A549 (cell line): ENCODE measurements around the gene BCDIN3D. TPM values are rescaled to one million over a fixed set of nuclear protein-coding genes. Genes with fewer than 3 reads are reported as not detected.
A peak's percentile ranks its signal among the peaks of the same experiment; 100 is the strongest.

ENCODE experiments used
- ATAC-seq, 2 experiments: fragments of 200-7000 bp in 1 of 2; fragments of >200 bp in 1 of 2; cut with Nextera tagmentation in 1 of 2; cut with Tn5 transposase in 1 of 2; 3 replicates each; pipeline versions ENCODE4 v1.8.0 to v1.9.1; 2018 to 2020; ENCODE audit warnings: mild to moderate bottlenecking in 1 of 2, moderate library complexity in 1 of 2
- CTCF ChIA-PET: fragments of 300-600 bp; sonication (Branson Sonifier 250); formaldehyde crosslinking; extraction: SDS; loops from one replicate; lab custom pipeline; 2021; ENCODE audit warnings: antibody characterized with exemption, inconsistent platforms; lab: Yijun Ruan, JAX
- POLR2A ChIA-PET: fragments of 350-600 bp; formaldehyde crosslinking; extraction: SDS; loops from one replicate; lab custom pipeline; 2021; ENCODE audit warnings: antibody characterized with exemption, inconsistent platforms; lab: Yijun Ruan, JAX
- DNase-seq, 2 experiments: peaks; one replicate each; pipeline versions ENCODE4 v3.0.0 to v3.0.0-alpha.2; 2011 to 2016; ENCODE audit warnings: low read depth in 1 of 2, low spot score in 1 of 2
- FAIRE-seq: peaks from 2 replicates; lab custom pipeline; 2011; peaks lifted over from hg19 to GRCh38; lab: Jason Lieb, UNC
- H3K27ac ChIP-seq, 2 experiments: fragments of >200 bp; sonication (Bioruptor Twin); formaldehyde crosslinking; 3 replicates each; pipeline ENCODE4 v1.5.1; 2016 to 2017
- H3K4me1 ChIP-seq: fragments of >200 bp; sonication (Bioruptor Twin); formaldehyde crosslinking; 3 replicates; pipeline ENCODE4 v1.6.1; 2016
- H3K4me2 ChIP-seq: fragments of >200 bp; sonication (Bioruptor Twin); formaldehyde crosslinking; 3 replicates; pipeline ENCODE4 v1.6.1; 2016
- H3K4me3 ChIP-seq: fragments of >200 bp; sonication (Bioruptor Twin); formaldehyde crosslinking; 3 replicates; pipeline ENCODE4 v1.5.1; 2016
- H3K9me3 ChIP-seq: fragments of >200 bp; sonication (Bioruptor Twin); formaldehyde crosslinking; 3 replicates; pipeline ENCODE4 v1.6.1; 2016
- CEBPB ChIP-seq, 2 experiments: fragments of >200 bp in 1 of 2; sonication (Bioruptor Twin) in 1 of 2; formaldehyde crosslinking in 1 of 2; IDR thresholded peaks; 2 replicates each; pipeline ENCODE4 v1.6.1; 2012 to 2016
- CHD2 ChIP-seq: fragments of 150-350 bp; IDR thresholded peaks from 2 replicates; pipeline ENCODE4 v1.6.1; 2014; ENCODE audit warnings: low read length; ENCODE audit not compliant: partially characterized antibody
- EHF ChIP-seq: fragments of 250-450 bp; sonication (Bioruptor Pico); IDR thresholded peaks from 2 replicates; pipeline ENCODE4 v1.5.0; 2020; ENCODE audit warnings: mild to moderate bottlenecking
- ESRRA ChIP-seq: fragments of 150-350 bp; IDR thresholded peaks from 2 replicates; pipeline ENCODE4 v1.6.1; 2014; ENCODE audit warnings: mild to moderate bottlenecking, low read length, borderline replicate concordance
- FOSL2 ChIP-seq, 2 experiments: fragments of 450-650 bp in 1 of 2; fragments of >200 bp in 1 of 2; sonication (Bioruptor Twin) in 1 of 2; formaldehyde crosslinking; IDR thresholded peaks; 2 replicates each; pipeline versions ENCODE4 v1.5.0 to v1.6.1; 2016 to 2020; ENCODE audit warnings: mild to moderate bottlenecking in 1 of 2, moderate library complexity in 1 of 2
- FOXS1 ChIP-seq: fragments of 250-450 bp; sonication (Bioruptor Pico); IDR thresholded peaks from 2 replicates; pipeline ENCODE4 v1.5.0; 2020; ENCODE audit warnings: mild to moderate bottlenecking, moderate library complexity
- HDAC2 ChIP-seq: fragments of 200-600 bp; sonication (generic); IDR thresholded peaks from 2 replicates; pipeline ENCODE4 v1.6.1; 2016
- HOXB13 ChIP-seq: fragments of 250-450 bp; sonication (Bioruptor Pico); IDR thresholded peaks from 2 replicates; pipeline ENCODE4 v1.5.0; 2020; ENCODE audit warnings: low read depth, mild to moderate bottlenecking, moderate library complexity
- HOXB5 ChIP-seq: fragments of 250-450 bp; sonication (Bioruptor Pico); IDR thresholded peaks from 2 replicates; pipeline ENCODE4 v1.5.0; 2020; ENCODE audit warnings: mild to moderate bottlenecking, moderate library complexity
- MAZ ChIP-seq: fragments of 150-350 bp; IDR thresholded peaks from 2 replicates; pipeline ENCODE4 v1.6.1; 2014; ENCODE audit warnings: antibody characterized with exemption, low read depth, low read length, borderline replicate concordance
- NFE2L2 ChIP-seq: fragments of 150-350 bp; conservative IDR thresholded peaks from 2 replicates; pipeline ENCODE4 v1.6.1; 2014; ENCODE audit warnings: low read length
- NPAS2 ChIP-seq: fragments of 250-450 bp; sonication (Bioruptor Pico); IDR thresholded peaks from 2 replicates; pipeline ENCODE4 v1.8.0; 2022; ENCODE audit warnings: mild to moderate bottlenecking, moderate library complexity, borderline replicate concordance
- POLR2A ChIP-seq: IDR thresholded peaks from 2 replicates; pipeline ENCODE4 v1.6.1; 2012; ENCODE audit warnings: mild to moderate bottlenecking, low read length
- POLR2AphosphoS2 ChIP-seq: conservative IDR thresholded peaks from 2 replicates; pipeline ENCODE4 v1.6.1; 2012; ENCODE audit warnings: low read length, improper control_type of control experiment, inconsistent platforms
- RARB ChIP-seq: fragments of 250-450 bp; sonication (Bioruptor Pico); IDR thresholded peaks from 2 replicates; pipeline ENCODE4 v1.8.0; 2021; ENCODE audit warnings: mild to moderate bottlenecking, moderate library complexity
- RCOR1 ChIP-seq: fragments of 150-350 bp; IDR thresholded peaks from 2 replicates; pipeline ENCODE4 v1.6.1; 2014; ENCODE audit warnings: antibody characterized with exemption, low read length, low read depth
- RFX5 ChIP-seq: fragments of 450-650 bp; IDR thresholded peaks from 2 replicates; pipeline ENCODE4 v1.7.1; 2014; ENCODE audit warnings: antibody characterized with exemption, mild to moderate bottlenecking, moderate library complexity
- SMC3 ChIP-seq: fragments of >200 bp; sonication (Bioruptor Twin); formaldehyde crosslinking; IDR thresholded peaks from 3 replicates; pipeline ENCODE4 v1.6.1; 2018; ENCODE audit warnings: inconsistent platforms
- TFCP2L1 ChIP-seq: fragments of 250-450 bp; sonication (Bioruptor Pico); IDR thresholded peaks from 2 replicates; pipeline ENCODE4 v1.5.0; 2021; ENCODE audit warnings: mild to moderate bottlenecking
- TP53 ChIP-seq: fragments of 250-450 bp; sonication (Bioruptor Pico); IDR thresholded peaks from 2 replicates; pipeline ENCODE4 v1.5.0; 2021; ENCODE audit warnings: mild to moderate bottlenecking, moderate library complexity
- ZC3H11A ChIP-seq: fragments of 450-650 bp; IDR thresholded peaks from 2 replicates; pipeline ENCODE4 v1.6.1; 2014; ENCODE audit warnings: antibody characterized with exemption, mild to moderate bottlenecking
- ZFP36 ChIP-seq: fragments of 450-650 bp; IDR thresholded peaks from 2 replicates; pipeline ENCODE4 v1.6.1; 2014; ENCODE audit warnings: borderline replicate concordance; ENCODE audit not compliant: partially characterized antibody
- ZSCAN20 ChIP-seq: fragments of 250-450 bp; sonication (Bioruptor Pico); IDR thresholded peaks from 2 replicates; pipeline ENCODE4 v1.8.0; 2022; ENCODE audit warnings: mild to moderate bottlenecking, moderate library complexity
- WGBS: methylation state at CpG from one replicate; pipeline ENCODE4 v1.1.6; 2017; ENCODE audit errors: missing lambda C conversion rate; 5-methylcytosine and 5-hydroxymethylcytosine counted together
- polyA plus RNA-seq, 4 experiments: library from polyadenylated mRNA; depleted of rRNA in 3 of 4; stranded (reverse); fragments of >200 nt; fragmentation: RNase III in 1 of 4; extraction: RNeasy Plus Mini Kit Qiagen cat#74134 plus additional on column Dnase treatment in 1 of 4; gene quantifications; 2 replicates in 3 of 4; 3 replicates in 1 of 4; pipeline ENCODE4 v1.2.3, GENCODE V29; 2011 to 2017
- TF ChIP-seq, protein P1 (sequence below): IDR thresholded peaks from 2 replicates; pipeline ENCODE4 v1.6.1; 2012; ENCODE audit warnings: low read depth, borderline replicate concordance
- TF ChIP-seq, protein P2 (sequence below): fragments of 450-650 bp; IDR thresholded peaks from 2 replicates; pipeline ENCODE4 v1.6.1; 2014; ENCODE audit warnings: antibody characterized with exemption
- TF ChIP-seq, protein P3 (sequence below): fragments of >200 bp; sonication (Bioruptor Twin); formaldehyde crosslinking; IDR thresholded peaks from 3 replicates; pipeline ENCODE4 v1.5.1; 2016

BCDIN3D gene
- polyA plus RNA-seq, 2 of the 4 experiments (the other 2 are of a cell fraction) = 4.2 to 5.8 TPM

DNA sequence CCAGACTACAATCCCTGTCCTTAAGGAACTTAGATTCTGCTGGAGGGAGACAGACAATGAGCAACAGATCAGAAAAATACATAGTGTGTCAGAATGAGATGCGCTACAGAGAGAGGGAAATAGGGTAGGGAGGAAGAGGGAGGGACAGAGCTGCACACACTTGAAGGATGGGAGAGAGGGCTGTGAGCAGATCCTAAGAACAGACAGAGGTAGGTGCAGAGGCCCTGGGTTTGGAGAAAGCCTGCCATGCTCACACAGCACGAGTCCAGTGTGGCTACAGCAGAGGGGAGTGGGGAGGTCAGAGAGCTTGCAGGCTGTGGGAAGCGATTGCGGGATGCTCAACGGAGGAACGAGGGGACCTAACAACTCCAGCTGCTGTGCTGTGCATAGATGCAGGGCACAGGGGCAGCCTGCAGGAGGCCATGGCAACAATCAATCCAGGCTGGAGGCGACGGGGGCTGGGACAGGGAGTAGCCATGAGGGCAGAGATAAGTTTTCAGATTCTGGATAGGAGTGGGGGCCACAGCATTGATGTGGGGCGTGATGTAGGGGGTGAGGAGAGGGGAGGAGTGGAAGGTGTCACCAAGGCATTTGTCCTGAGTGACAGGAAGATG, 40.1 kb upstream of the BCDIN3D start:
- peaks cover 5% of the 10 kb centered on the region for H3K4me1 ChIP-seq
- FAIRE-seq (no peak), DNase-seq (no peak), ATAC-seq (peak in 1 of 2 experiments; percentile 58; a peak in 3 of 6 replicates)
- ChIA-PET CTCF (interaction anchor here (1.0 to 4.6 kb wide), 5 partner anchors 14 to 187 kb away, joined by 3 to 42 read pairs (median 3); no protein-coding TSS in a partner anchor), POLR2A (no interaction called here)
- H3K4me3 ChIP-seq = no peak overlapping the region
- H3K27ac ChIP-seq = no peak overlapping the region
- WGBS = 63% methylated on average over 9 of the region's 9 CpGs
- TF ChIP-seq HDAC2 (no peak), HOXB5 (CRISPR knock-in tag) (no peak), ZC3H11A (no peak), HOXB13 (CRISPR knock-in tag) (no peak), FOSL2 (IDR thresholded peaks at IDR 0.05) (no peak), FOSL2 (CRISPR knock-in tag; IDR thresholded peaks at IDR 0.05) (no peak), NPAS2 (no peak), ZSCAN20 (CRISPR knock-in tag) (no peak), SMC3 (no peak), TP53 (no peak), ESRRA (no peak), FOXS1 (CRISPR knock-in tag) (no peak), ZFP36 (no peak)
- TF ChIP-seq, protein P1, sequence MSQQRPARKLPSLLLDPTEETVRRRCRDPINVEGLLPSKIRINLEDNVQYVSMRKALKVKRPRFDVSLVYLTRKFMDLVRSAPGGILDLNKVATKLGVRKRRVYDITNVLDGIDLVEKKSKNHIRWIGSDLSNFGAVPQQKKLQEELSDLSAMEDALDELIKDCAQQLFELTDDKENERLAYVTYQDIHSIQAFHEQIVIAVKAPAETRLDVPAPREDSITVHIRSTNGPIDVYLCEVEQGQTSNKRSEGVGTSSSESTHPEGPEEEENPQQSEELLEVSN = no peak
- TF ChIP-seq, protein P2, sequence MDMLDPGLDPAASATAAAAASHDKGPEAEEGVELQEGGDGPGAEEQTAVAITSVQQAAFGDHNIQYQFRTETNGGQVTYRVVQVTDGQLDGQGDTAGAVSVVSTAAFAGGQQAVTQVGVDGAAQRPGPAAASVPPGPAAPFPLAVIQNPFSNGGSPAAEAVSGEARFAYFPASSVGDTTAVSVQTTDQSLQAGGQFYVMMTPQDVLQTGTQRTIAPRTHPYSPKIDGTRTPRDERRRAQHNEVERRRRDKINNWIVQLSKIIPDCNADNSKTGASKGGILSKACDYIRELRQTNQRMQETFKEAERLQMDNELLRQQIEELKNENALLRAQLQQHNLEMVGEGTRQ = no peak
- TF ChIP-seq, protein P3, sequence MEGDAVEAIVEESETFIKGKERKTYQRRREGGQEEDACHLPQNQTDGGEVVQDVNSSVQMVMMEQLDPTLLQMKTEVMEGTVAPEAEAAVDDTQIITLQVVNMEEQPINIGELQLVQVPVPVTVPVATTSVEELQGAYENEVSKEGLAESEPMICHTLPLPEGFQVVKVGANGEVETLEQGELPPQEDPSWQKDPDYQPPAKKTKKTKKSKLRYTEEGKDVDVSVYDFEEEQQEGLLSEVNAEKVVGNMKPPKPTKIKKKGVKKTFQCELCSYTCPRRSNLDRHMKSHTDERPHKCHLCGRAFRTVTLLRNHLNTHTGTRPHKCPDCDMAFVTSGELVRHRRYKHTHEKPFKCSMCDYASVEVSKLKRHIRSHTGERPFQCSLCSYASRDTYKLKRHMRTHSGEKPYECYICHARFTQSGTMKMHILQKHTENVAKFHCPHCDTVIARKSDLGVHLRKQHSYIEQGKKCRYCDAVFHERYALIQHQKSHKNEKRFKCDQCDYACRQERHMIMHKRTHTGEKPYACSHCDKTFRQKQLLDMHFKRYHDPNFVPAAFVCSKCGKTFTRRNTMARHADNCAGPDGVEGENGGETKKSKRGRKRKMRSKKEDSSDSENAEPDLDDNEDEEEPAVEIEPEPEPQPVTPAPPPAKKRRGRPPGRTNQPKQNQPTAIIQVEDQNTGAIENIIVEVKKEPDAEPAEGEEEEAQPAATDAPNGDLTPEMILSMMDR = no peak
- no peak overlapping the region for H3K4me2 ChIP-seq
- H3K9me3 ChIP-seq = peaks cover 7% of the 10 kb centered on the region; the same call in 1 of the 3 replicates

DNA sequence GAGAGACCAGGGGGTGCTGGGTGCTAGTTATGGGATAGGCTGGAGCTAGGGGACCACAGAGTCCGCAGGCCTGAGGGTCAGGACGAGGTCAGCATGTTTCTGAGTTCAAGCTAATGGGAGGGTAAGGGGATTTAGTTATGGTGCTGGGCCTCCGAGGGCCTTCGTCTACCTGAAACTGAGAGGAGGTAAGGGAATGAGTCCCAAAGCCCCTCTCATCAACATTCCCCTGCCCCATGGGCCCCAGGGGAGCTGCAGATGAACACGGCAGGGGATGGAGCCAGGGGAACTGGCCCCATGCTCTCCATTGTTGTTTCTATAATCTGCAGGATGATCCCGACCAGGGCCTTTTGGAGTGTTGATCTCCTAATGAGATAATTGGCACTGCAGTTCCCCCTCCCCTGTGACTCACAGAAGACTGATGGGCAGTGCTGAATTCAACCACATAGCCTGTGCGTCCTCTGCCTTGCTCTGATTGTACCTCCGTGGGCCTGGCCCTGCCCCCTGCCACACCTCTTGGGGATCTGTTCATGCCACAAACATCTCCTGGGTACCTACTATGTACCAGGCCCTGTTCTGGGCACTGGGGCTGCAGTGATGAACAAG, 39.4 kb upstream of the BCDIN3D start:
- POLR2A ChIA-PET = no interaction called here
- 55% methylated on average over 6 of the region's 8 CpGs for WGBS
- no peak for ATAC-seq
- CTCF ChIA-PET = interaction anchor here (0.6 to 4.6 kb wide), 6 partner anchors 13 to 316 kb away, joined by 3 to 42 read pairs (median 4); no protein-coding TSS in a partner anchor
- H3K4me1 ChIP-seq = no peaks in the 10 kb centered on the region
- DNase-seq = no peak
- no peak overlapping the region for H3K4me2 ChIP-seq
- TF ChIP-seq ZFP36 (no peak), NPAS2 (no peak), RFX5 (no peak), TFCP2L1 (CRISPR knock-in tag) (no peak), HOXB5 (CRISPR knock-in tag) (no peak), EHF (no peak), RCOR1 (no peak), MAZ (no peak), CHD2 (no peak), POLR2A (no peak), CEBPB (IDR thresholded peaks at IDR 0.05) (no peak), NFE2L2 (no peak), ZSCAN20 (CRISPR knock-in tag) (no peak), RARB (no peak), POLR2AphosphoS2 (no peak)
- H3K27ac ChIP-seq = no peak overlapping the region
- peaks cover 7% of the 10 kb centered on the region; the same call in 1 of the 3 replicates for H3K9me3 ChIP-seq
- FAIRE-seq = no peak
- no peak overlapping the region for H3K4me3 ChIP-seq
